Putamen (tissue), 1 donor: ENCODE measurements around the gene SH3RF3.

ENCODE experiments used
- DNase-seq: peaks from one replicate; pipeline ENCODE4 v3.0.0-alpha.2; 2016; ENCODE audit warnings: low spot score

The SH3RF3 gene

DNA sequence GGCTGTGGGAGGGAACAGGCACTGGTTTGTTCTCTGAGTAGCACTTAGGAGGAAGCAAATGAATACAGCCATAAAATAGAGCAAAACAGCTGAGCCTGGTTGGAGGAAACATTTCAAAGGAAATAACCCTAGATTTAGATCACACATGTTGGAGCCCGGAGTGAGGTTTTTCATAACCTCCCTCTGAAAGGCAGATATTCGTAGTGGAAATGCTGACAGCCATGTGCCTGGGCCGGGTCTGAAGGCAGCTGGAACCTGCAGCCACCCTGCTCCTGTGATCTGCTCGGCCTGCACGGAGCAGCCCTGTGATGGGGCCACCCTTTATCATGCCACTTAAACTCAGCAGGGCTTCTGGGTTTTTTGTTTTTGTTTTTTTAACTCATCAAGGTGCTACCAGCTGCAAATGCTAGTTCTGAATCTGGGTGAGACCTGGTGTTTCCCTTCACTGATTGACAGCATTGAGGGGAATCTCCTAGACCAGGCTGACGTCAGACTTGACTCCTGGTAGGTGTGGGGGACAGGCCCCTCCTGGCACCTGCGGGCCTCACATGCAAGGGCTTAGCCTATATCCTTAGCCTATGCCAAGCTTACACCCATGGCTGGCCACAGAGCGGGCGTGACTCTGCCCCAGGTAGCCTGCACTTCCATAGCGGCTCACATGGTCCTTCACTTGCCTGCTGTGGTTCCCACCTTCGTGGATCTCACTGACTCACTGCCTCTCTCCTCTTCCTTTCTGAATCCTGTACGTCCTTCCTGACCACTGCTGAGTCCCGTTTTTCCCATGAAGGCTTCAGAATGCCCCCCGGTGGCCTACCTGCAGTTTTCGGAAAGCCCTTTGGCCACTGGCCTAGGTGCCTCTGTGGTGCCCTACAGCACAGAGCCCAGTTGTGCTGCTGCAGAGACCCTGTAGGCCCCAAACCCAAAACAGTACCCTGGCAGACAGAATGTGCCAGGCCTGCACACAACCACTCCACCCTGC is 267.5 kb downstream of the SH3RF3 start:
- no peak for DNase-seq

DNA sequence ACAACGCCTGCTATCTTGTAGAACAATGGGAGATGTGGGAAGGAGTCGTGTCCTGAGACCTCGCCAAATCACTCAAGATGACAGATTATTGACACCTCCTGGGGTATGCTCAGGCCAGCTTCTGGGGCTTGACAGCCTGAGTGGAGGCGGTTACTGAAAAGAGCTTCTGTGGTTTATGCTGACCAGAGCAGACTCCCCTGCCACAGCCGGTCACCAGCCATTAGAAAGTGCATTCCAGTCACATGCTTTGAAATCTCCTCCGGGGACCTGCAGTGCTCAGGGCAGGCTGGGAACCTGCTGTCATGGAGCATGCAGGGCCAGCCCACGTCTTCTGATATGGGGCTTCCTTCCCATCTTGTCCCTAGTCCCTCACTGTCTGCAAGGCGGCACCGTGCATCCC is 268.9 kb downstream of the SH3RF3 start:
- no peak for DNase-seq

DNA sequence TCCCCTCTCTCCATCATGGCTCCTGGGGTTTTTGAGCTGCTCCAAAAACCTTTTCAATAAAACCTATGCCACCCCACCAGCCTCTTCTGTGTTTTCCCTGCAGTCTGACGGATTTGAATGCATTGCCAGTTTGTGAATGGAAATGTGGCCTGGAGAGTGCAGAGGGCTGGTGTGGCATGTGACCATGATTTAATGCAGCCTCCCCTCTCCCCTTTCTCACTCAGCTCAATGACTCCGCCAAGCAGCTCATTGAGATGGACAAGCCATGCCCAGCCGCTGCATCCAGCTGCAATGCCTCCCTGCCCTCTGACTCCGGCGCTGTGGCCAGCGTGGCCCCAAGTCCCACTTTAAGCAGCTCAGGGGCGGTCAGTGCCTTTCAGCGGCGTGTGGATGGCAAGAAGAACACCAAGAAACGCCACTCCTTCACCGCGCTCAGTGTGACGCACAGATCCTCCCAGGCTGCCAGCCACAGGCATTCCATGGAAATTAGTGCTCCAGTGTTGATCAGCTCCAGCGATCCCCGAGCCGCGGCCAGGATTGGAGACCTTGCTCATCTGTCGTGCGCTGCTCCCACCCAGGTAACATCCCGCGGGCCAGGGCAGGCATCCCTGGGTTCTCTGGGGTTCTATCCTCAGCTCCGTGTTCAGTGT is 269.5 kb downstream of the SH3RF3 start:
- DNase-seq: no peak

DNA sequence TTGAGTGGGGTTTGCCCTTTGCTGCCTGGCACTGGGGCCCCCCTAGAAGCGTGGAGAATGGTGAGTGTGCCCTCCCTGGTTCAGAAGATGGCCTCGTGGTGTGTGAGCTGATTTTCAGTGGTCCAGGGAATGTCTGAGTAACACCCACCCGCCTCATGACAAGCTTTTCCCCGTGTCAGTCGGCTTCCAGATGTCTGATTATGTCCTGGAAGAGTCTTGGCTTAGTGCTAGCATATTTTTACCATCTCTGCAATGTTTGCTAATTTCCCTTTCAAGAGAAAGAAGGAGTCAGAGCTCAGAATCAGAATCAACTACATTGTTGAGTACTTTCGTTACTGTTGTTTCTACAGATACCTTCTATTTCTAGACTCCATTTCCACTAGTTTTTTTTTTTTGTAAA is 270.1 kb downstream of the SH3RF3 start:
- DNase-seq: no peak

DNA sequence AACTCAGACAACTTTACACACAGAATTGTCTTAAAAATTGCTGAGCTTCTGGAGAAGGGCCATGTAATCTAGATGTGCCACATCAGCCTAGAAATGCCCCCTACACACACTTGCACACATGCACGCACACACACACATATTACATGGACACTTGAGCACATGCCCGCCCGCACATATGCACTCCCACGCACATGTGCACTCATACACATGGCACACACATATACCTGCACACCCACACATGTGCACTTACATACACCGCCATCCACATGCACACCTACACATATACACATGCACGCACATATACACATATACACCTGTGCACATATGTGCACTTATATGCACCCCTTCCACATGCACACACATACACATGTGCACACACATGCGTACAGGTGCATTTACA is 271.1 kb downstream of the SH3RF3 start:
- DNase-seq: no peak

DNA sequence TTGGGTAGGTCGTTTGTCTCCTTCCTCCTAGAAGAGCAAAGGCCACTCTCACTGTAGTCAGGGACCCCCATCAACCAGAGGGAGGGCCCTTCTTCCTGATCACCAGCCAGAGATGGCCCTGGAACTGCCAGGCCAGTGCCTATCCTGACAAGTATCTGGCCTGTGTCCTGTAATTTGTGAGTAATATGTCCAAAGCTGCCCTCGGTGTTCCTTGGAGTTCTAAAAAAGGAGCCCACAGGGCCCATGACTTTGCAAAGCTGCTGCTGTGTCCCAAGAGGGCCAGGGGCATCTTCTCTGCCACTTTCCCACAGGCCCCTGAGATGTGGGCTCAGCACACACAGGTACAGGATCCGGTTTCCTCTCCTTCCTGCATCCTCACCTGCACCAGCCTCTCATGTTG is 272.4 kb downstream of the SH3RF3 start:
- no peak for DNase-seq

DNA sequence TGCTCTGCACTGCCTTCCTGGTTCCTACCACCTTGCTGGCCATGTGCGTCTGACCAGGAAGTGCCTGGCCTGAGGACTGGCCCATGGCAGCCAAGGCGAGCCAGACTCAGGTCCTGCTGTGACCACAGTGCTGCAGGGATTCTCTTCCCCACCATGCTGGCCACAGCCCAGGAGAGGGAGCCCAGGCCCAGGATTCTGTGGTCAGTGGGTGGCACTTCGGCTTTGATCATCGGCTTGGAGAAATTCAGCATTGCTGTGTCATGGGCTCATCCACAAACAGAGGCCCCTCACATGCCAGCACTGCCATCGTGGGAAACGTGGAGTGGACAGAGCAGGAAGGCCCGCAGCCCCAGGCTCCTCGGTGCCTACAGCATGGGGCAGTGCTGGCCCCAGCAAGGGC is 273.2 kb downstream of the SH3RF3 start:
- no peak for DNase-seq

DNA sequence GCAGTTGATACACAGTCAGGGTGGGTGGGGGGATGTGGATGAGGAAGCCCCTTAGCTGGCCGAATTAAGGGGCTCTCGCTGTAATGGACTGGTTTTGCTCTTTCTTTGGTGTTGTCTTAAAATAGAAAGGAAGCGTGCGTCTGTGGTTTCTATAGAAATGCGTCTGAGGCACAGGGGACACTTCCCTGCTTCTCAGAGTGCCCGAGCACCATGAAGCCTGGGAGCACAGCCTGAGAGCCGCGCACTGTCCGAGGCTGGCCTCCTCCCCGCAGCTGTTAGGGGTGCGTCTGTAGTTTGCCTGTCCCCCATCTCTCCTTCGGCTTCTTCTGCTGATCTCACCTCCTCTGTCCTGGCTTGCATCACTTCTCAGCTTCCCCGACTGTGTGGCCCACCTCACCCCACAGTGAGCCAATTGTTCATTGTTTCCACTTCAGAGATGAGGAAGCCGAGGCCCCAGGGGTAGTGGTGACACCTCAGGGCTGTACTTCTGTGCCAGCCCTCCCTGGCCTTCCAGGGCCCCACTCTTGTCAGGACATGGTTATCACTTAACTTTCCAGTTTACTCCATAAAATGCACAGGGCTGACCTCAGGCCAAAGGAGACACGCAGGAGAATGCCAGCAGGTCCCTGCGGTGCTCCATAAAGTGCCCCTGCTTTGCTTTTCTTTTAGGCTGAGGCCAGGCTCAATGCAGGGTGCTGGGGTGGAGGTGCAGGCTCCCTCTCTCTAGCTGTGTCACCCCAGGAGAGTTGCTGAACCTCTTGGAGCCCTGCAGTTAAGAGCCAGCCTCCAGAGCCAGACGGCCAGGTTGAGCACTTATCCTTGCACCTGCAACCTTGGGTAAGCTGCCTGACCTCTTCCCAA is 274.2 kb downstream of the SH3RF3 start:
- DNase-seq: no peak

DNA sequence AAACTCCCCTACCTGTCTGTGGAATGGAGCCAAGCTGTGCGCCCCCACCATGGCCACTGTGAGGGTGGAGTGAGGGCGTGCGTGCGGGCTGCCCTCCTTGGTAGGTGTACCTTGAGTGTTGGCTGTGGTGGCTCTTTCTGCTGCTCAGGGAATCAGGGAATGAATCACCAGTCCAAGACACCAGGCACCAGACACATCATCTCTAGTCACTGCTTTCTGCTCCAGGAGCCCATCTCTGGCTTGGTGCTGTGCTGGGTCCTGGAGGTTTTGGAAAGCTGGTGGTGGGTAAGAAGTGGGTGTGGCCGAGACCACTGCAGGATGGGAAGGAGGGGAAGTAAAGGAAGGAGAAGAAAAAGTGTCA is 274.8 kb downstream of the SH3RF3 start:
- DNase-seq: no peak

DNA sequence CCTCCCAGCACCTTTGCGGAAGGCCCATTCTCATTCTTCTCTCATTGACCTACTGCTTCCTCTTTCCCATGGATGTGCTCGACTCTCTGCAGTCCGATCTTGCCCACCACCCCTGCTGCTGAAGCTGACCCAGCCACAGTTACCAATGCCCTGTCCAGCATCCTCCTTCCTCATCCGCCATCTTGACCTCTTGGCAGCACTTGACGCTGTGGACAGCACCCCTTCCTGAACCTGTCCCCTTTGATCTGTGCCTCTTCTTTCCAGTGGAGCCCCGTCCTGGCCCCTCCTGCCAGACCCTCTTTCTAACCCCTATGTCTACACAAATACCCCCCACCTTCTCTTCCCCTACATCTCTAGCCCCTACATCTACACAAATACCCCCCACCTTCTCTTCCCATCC is 275.7 kb downstream of the SH3RF3 start:
- DNase-seq: no peak

DNA sequence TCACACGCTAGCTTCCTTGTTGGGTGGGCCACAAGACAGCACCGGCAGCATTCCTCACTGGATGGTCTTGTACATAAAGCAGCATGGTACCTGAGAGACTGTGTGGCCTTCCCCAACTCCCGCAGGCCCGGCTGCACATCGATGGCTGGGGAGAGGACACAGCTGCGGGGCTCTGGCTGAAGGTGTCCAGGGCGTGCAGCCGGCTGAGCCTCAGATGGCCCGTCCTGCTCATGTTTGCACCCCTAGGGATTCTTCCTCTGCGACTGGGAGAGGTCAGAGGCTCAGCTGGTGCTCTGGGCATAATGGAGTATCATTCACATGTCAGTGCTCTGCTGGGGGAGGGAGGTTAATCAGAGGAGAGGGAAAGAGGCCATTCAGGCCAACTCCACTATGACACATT is 276.9 kb downstream of the SH3RF3 start:
- DNase-seq: no peak

DNA sequence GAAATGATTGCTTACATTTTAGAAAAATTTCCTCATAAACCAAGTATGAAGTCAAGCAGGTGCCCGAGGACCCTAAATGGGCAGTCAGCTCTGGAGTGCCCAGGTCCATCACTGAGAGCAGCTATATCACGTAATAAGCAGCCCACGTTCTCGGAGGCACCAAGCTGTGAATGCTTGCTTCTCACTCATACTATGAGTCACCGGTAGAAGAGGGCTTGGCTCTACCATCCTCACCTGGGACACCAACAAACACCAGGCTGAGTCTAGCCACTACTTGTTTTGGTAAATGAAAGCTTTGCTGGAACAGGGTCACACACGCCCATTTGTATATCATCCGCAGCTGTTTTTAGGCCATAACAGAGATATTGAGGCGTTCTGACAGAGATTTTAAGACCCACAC is 277.3 kb downstream of the SH3RF3 start:
- DNase-seq: no peak

DNA sequence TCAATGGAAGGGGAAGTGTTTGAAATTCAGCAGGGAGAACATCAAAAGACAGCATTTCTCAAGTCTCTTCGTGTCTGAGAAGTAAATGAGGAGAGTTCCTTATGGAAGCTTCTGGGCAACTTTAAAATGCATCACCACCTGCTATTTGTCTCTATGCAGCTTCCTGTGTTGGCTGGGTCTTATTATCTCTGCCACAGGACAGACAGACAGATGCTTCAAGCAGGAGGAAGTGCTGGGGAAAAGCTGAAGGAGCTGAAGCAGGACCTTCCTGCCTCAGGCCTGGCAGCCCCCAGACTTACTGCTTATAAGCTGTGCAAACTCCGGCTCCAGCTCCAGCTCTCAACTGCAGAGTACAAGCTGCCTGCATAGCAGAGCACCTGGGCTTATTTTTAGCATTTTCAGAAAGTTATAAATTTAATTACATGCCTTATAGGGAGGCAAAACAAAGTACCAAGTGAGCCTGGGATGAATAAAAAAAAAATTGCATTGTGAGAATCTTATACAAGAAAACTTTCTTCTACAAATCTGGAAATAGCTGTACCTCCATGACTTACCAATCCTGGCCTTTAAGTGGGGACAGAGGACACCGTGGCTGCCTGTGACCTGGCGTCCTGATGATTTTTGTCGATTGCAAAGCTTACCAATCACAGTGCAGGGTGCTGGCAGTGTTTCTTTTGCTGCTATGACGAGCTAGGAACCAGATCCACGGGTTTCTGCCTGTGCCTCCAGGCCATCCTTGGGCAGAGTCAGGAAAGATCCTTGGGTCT is 278.5 kb downstream of the SH3RF3 start:
- DNase-seq: peak; percentile 56

DNA sequence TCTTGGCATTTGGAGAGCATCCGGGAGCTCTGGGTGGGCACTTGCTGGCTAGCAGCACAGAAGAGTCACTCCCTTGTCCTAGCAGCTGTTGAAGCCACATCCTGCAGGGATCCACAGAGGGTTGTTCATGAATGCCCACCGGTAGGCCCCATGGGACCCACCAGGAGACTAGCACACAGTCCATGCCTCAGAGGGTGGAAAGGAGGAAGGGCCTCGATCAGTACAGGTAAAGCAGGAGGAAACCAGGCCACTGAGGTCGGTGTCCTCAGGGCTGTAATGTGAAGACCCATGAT is 279.0 kb downstream of the SH3RF3 start:
- no peak for DNase-seq

DNA sequence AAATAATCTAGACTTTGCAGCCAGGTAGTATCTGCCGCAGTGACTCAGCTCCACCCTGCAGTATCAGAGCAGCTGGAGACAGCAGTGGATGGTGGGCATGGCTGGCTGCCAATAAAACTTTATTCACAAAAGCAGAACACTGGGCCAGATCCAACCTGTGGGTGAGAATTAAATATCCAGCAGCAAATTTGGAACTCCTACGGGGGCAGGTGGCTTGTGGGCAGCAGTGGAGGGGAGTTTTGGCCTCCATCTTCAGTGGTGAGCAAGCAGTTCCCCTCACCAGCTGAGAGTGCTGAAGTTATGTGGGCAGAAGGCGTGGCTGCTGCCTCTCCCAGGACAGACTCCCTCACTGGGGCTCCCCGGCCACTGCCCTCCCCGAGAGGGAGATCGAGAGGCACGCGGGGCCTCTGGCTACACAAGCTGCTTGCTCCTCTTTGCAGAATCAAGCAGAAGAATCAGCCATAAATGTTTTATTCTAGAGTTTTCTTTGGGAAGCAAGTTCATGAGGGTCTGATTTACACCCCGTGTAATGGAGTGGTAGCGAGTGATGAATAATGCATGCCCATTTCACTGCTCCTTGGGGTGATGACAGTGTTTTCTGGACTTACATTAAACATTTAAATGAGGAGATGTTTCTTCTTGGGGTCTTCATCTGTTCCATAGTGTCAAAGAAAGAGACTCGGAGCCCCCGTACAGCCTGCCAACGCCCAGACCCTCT is 280.5 kb downstream of the SH3RF3 start:
- DNase-seq: no peak

DNA sequence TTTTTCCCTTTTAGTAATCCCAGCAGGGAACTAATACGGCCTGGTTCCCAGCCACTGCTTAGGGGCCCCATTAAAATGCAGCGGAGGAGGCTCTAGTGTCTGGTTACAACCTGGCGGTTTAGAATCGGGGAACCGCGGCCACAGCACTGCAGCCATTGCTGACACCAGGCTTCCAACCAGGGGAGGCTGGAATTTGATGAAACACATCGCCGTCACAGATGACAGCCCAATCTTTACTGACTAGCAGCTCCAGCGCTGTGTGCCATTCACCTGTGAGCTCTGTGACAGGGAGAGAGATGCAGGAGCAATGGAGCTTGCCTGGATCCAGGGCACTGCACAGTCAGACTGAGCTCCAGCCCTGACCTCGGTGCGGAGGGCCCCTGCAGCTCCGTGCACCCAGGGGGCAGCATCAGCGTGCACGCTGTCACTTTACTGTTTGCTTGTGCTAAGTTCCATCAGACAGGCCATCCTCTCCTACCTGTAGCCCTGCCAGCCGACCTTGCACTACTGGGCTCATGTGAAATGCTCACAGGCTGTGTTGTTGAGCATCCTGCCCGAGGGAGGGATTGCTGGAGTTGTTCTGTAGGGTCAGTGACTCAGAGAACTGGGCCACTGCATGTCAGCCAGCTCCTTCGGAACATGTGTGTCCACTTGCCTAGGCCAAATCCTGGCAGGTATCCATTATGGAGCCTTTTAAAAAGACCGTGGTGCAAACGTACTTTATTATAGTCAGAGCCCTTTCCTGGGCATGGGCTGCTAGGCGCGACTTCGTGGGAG is 281.2 kb downstream of the SH3RF3 start:
- DNase-seq: peak; percentile 22

DNA sequence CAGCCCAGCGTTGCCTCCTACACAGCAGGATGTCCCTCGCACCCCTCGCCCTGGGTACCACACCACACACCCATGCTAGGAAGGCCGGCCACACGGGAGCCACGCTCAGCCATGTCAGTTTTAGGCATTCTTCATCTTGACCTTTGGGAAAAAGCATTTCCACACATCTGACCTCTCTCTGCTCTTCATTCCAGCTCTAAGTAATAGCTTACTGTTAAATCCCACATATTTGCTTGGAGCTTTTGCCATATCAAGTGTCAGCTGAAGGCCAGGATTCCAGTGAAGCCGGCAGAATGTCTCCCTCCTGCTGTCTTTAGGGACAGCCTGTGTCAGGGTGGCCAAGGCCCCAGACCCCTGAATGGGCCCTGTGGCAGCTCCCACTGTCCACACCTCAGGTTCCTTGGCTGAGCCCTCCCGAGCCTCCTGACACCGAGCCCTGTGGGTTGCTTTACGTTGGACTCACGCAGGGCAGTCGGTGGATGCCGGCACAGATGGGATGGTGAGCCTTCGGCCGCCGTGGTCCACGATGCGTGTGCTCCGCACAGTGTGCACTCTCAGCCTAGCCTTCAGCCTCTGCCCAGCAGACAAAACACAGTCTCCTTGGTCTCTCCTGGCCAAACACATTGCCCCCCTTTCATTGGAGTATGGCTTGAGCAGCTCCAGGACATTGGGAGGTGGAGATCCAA is 282.8 kb downstream of the SH3RF3 start:
- no peak for DNase-seq

DNA sequence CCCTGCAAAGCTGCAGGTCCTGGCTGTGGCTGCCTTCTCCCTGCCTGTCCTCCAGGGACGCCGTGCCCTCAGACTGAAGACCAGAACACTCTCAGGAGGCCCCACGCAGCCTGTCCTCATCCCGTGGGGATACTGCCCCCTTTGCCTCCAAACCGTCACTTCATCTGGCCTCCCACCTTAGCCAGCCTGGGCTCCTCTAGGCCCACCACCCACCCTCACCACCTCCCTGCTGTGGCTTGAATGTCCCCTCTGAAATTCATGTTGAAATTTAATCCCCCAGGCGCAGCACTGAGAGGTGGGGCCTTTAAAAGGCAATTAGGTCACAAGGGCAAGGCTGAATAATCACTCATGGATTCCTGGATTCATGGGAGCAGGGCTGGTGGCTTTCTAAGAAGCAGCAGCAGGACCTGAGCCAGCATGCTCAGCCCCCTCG is 286.6 kb downstream of the SH3RF3 start:
- no peak for DNase-seq

DNA sequence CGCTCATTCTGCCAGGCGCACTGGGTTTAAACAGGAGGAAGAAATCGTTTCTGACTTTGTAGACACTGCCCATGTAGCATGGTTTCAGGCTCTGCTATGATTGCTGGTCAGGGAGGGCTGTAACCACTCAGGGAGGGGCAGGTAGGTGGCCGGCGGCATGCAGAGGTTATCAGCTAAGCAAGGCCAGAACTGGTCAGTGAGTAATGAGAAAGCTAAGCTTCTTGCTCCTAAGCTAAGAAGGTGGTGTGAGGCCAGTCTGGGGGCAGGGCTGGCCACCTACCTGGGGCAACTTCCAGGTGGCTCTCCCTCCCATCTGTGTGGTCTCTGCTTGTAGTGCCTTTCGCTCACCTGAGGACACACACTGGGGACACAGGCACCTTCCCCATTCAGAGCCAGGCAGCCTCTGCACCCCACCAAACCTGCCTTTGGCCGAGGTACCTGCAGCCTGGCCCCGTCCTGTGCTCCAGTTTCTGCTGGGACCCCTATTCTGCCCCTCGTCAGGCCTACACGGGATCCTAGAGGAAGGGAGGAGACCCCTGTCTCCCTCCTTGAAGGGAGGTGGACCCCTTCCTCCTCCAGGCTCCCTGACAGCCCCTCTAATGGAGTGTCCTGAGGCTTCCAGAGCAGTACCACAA is 288.8 kb downstream of the SH3RF3 start:
- no peak for DNase-seq
